Heart left ventricle (tissue), 16 donors: ENCODE results near the gene CCS. TPM values are rescaled to one million over a fixed set of nuclear protein-coding genes. Genes with fewer than 3 reads are reported as not detected.

ENCODE experiments used
- ATAC-seq, 4 donors: fragments of 200-7000 bp; cut with Tn5 transposase; one replicate each; pipeline ENCODE4 v1.9.1; 2020 to 2022; ENCODE audit warnings: moderate library complexity in 4 of 4, mild to moderate bottlenecking in 3 of 4, moderate number of reproducible peaks in 1 of 4
- DNase-seq, 5 donors: peaks; one replicate each; pipeline ENCODE4 v3.0.0-alpha.2; 2020
- H3K27ac ChIP-seq, 12 donors: fragments of 200-600 bp; sonication (generic) in 4 of 12; one replicate each; pipeline versions ENCODE4 v1.5.0 to v1.8.0; 2016 to 2022; ENCODE audit warnings: mild to moderate bottlenecking in 2 of 12
- H3K27me3 ChIP-seq, 9 donors: fragments of 200-600 bp; sonication (generic) in 2 of 9; one replicate each; pipeline versions ENCODE4 v1.5.1 to v1.8.0; 2016 to 2022; ENCODE audit warnings: mild to moderate bottlenecking in 3 of 9
- H3K36me3 ChIP-seq, 9 donors: fragments of 200-600 bp; sonication (generic) in 2 of 9; one replicate each; pipeline versions ENCODE4 v1.5.0 to v1.8.0; 2018 to 2022; ENCODE audit warnings: mild to moderate bottlenecking in 2 of 9
- H3K4me1 ChIP-seq, 12 donors: fragments of 200-600 bp; sonication (generic) in 4 of 12; one replicate each; pipeline versions ENCODE4 v1.5.0 to v1.8.0; 2016 to 2022; ENCODE audit warnings: mild to moderate bottlenecking in 3 of 12
- H3K4me3 ChIP-seq, 12 donors: fragments of 200-600 bp; sonication (generic) in 4 of 12; one replicate each; pipeline versions ENCODE4 v1.5.0 to v1.8.0; 2017 to 2022; ENCODE audit warnings: mild to moderate bottlenecking in 9 of 12, moderate library complexity in 4 of 12
- H3K9me3 ChIP-seq, 12 donors: fragments of 200-600 bp; sonication (generic) in 4 of 12; one replicate each; pipeline versions ENCODE4 v1.5.0 to v1.8.0; 2016 to 2022; ENCODE audit warnings: mild to moderate bottlenecking in 1 of 12
- CTCF ChIP-seq, 12 donors: fragments of 200-600 bp; sonication (generic) in 4 of 12; IDR thresholded peaks; one replicate each; pipeline versions ENCODE4 v1.5.0 to v1.8.0; 2018 to 2022; ENCODE audit warnings: antibody characterized with exemption in 12 of 12, mild to moderate bottlenecking in 5 of 12
- POLR2A ChIP-seq, 2 donors: fragments of 450-650 bp; IDR thresholded peaks; one replicate each; pipeline ENCODE4 v1.6.1; 2017; ENCODE audit warnings: antibody characterized with exemption in 2 of 2, mild to moderate bottlenecking in 2 of 2, moderate library complexity in 2 of 2
- WGBS, 4 donors: extraction: QIAGEN DNeasy Blood & Tissue Kit in 2 of 4; methylation state at CpG; one replicate each; pipeline versions ENCODE4 v1.1.5 to v1.1.7; 2013 to 2018; 5-methylcytosine and 5-hydroxymethylcytosine counted together
- intact Hi-C, 10 donors: fragments of 100-400 bp; cut with DNase I; formaldehyde crosslinking; loops; one replicate each; pipeline versions ENCODE4 v1.11.1 to v1.14.2; 2022
- polyA plus RNA-seq, 2 donors: library from polyadenylated mRNA; stranded (reverse); fragments of 200-250 nt; gene quantifications; one replicate each; pipeline ENCODE4 v1.2.3, GENCODE V29; 2013
- total RNA-seq, 9 donors: library from RNA; depleted of rRNA in 2 of 9; stranded (reverse); fragments of >200 nt in 2 of 9; fragmentation: NEBNext Ultra II Directional in 3 of 9; extraction: Animal tissue kit (Norgen Biotek cat#: 25700) in 3 of 9; gene quantifications; one replicate each; pipeline versions ENCODE4 v1.1.0 to v1.2.4, GENCODE V29; 2016 to 2023
- donor health status: ischemic (EF 13 %, LVEDD 7.1; RV severe dilation, severe dysfunction).
- donor health status: healthy with polysubstance abuse.
- donor health status: DM: no; HTN: yes; CAD: no.
- donor health status: DM: no; HTN: no; CAD: no.
- donor health status: ischemic (EF 25% LVEDD 6.9; RV normal size, moderate dysfunction).
- donor health status: ischemic (EF 25% LVEDD 5.7; RV mildly dilated, moderate dysfunction).
- donor health status: healthy.
- donor health status: DM: yes; HTN: yes; CAD: no.
- donor health status: ischemic (EF 35%, LVEDD 5.7; RV mildly dilated, moderate dysfunction).
- donor health status: nonischemic (EF 11% LVEDD 7.7; RV severe dilation, severe dysfunction).
- donor health status: DM: yes; HTN: yes; CAD: no.
- donor health status: PGD.
- donor health status: ischemic (EF 29% LVEDD 5.4; RV normal size, mild dysfunction).
- donor health status: nonischemic (EF 23%, LVEDD 6.1; RV moderate dilation, normal function).

Gene CCS
- total and polyA plus RNA-seq, 11 donors: 13.9 to 41.1 (median 20.1) TPM

GRCh38 chr11:66617155-66617834 is 24.3 kb downstream of the CCS start:
- Histone ChIP-seq H3K4me3 (peak overlapping the region; percentile 75 to 98 (median 86)), H3K27ac (peak overlapping the region; percentile 62 to 98 (median 93)), H3K4me1 (peaks cover 2 to 57% (median 44%) of the 10 kb centered on the region in 12 donors), H3K9me3 (no peaks in the 10 kb centered on the region), H3K27me3 (no peaks in the 10 kb centered on the region), H3K36me3 (peaks cover 0 to 16% (median 10%) of the 10 kb centered on the region in 9 donors)
- ATAC-seq: peak; percentile 3 to 49 (median 40)
- intact Hi-C loops: loop anchor here in 3 of 10 donors (2.0 to 5.0 kb wide), 4 partner anchors 22 to 340 kb away; partner anchors contain the start of genes CCDC87 (in 1 of the 3), CCS (in 1 of the 3), PC (in 1 of the 3) and RBM4 (in 1 of the 3)
- TF ChIP-seq POLR2A (IDR thresholded peaks at IDR 0.05) (no peak), CTCF (IDR thresholded peaks at IDR 0.05) (no peak)
- peak in 4 of 5 donors; percentile 75 to 86 (median 80) for DNase-seq
- 0 to 1% (median 0%) methylated on average over 19 to 38 of the region's 38 CpGs for WGBS, 4 donors

- intact Hi-C loops: loop anchor here in 1 of 10 donors (1.0 to 5.0 kb wide), 2 partner anchors 18 to 338 kb away; partner anchors contain the start of gene PC
- no peaks in the 10 kb centered on the region for H3K27me3 ChIP-seq
- peaks cover 0 to 33% (median 23%) of the 10 kb centered on the region in 9 donors for H3K36me3 ChIP-seq
- H3K27ac ChIP-seq: peak overlapping the region in 11 of 12 donors; percentile 23 to 98 (median 89)
- ATAC-seq (peak; percentile 5 to 31 (median 20)), DNase-seq (no peak)
- H3K4me1 ChIP-seq: peaks cover 6 to 75% (median 62%) of the 10 kb centered on the region in 12 donors
- 29 to 45% (median 35%) methylated on average over 4 of the region's 4 CpGs for whole genome bisulfite sequencing, 4 donors
- TF ChIP-seq POLR2A (IDR thresholded peaks at IDR 0.05) (no peak), CTCF (IDR thresholded peaks at IDR 0.05) (no peak)
- no peaks in the 10 kb centered on the region for H3K9me3 ChIP-seq
- H3K4me3 ChIP-seq: peak overlapping the region in 10 of 12 donors; percentile 75 to 98 (median 86)
These were observed 26.1 kb downstream of the CCS start for GRCh38 chr11:66619080-66619554.

GRCh38 chr11:66624450-66624849 is 31.5 kb downstream of the CCS start:
- TF ChIP-seq CTCF (IDR thresholded peaks at IDR 0.05): no peak
- no peak for TF ChIP-seq POLR2A (IDR thresholded peaks at IDR 0.05)
- DNase-seq: no peak
- intact Hi-C loops: loop anchor here in 2 of 10 donors (10.0 kb wide), 1 partner anchor 50 kb away; the partner anchor contains the start of gene RBM4B (in 2 of the 2)
- ATAC-seq: peak in 2 of 4 donors; percentile 4 to 12
- H3K27me3 ChIP-seq: no peaks in the 10 kb centered on the region
- no peaks in the 10 kb centered on the region for H3K9me3 ChIP-seq
- WGBS, 4 donors: 70 to 82% (median 76%) methylated on average over 16 of the region's 16 CpGs
- H3K27ac ChIP-seq: peak overlapping the region in 1 of 12 donors; percentile 98
- H3K4me3 ChIP-seq: no peak overlapping the region
- H3K4me1 ChIP-seq: peaks cover 6 to 70% (median 57%) of the 10 kb centered on the region in 12 donors
- H3K36me3 ChIP-seq: peaks cover 3 to 86% (median 76%) of the 10 kb centered on the region in 9 donors
